NK-92 (cell line): ENCODE results near the gene MTFR1L.

Experiments
- DNase-seq: peaks from one replicate; lab custom pipeline; 2025; ENCODE audit not compliant: unreplicated experiment; lab: John Stamatoyannopoulos, UW

MTFR1L gene

DNA sequence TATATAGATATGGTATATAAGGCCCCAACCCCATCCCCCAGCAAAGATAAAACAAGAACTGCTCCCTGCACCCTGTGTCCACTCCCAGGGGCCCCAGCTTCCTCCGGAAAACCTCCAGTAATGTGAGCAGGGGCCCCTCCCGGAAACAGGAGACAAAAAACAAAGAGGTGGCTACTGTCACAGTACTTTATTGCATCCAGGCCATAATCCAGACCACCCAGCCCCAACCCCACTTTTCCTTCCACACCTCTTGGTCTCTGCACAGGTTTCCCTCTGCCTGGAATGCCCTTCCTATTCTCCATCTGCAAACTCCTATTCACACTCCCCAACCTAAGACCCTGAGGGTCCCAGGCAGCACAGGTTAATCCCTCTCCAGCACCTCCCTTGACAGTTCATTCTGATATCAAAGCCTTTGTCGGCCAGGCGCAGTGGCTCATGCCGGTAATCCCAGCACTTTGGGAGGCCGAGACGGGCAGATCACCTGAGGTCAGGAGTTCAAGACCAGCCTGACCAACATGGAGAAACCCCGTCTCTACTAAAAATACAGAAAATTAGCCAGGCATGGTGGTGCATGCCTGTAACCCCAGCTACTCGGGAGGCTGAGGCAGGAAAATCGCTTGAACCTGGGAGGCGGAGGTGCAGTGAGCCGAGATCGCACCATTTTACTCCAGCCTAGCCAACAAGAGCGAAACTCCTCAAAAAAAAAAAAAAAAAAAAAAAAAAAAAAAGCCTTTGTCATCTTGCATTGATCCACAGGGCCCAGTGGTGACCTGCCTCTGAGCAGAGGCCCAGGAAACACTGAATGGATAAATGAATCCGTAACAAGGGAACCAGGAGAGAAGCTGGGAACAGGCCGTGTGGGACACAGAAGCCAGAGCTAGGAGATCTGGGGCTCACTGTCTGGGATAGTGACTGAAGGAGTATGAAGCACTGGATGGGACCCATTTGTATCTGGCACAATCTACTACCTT is 41.8 kb downstream of the MTFR1L start:
- no peak for DNase-seq

DNA sequence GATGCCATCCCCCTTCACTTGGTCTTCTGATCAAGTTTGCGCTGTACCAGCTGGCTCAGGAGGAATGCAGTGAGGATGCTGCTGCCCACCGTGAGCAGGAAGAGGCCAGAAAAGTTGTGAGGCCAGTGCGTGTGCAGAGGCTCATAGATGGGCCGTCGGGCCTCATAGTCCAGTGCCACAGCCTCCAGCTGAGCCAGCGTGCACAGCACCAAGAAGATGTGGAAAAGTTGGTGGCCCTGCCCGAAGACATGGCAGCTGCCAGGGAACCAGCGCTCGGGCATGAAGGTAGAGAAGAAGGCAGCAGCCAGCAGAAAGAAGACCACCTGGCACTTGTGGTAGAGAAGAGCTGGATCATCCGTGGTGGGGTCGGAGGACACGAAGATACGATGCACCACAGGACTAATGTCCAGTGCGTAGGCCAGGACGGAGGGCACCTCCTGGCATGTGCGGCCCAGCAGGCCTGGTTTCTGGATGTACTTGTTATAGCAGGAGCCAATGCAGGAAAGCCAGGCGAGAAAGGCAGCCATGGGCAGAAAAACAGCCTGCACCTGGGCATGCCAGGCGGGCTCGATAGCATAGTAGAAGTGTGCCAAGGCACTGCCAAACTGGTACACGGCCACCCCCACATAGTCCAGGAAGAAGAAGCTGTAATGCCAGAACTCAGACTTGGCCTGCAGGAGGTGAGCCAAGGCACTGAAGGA is 43.2 kb downstream of the MTFR1L start:
- no peak for DNase-seq

DNA sequence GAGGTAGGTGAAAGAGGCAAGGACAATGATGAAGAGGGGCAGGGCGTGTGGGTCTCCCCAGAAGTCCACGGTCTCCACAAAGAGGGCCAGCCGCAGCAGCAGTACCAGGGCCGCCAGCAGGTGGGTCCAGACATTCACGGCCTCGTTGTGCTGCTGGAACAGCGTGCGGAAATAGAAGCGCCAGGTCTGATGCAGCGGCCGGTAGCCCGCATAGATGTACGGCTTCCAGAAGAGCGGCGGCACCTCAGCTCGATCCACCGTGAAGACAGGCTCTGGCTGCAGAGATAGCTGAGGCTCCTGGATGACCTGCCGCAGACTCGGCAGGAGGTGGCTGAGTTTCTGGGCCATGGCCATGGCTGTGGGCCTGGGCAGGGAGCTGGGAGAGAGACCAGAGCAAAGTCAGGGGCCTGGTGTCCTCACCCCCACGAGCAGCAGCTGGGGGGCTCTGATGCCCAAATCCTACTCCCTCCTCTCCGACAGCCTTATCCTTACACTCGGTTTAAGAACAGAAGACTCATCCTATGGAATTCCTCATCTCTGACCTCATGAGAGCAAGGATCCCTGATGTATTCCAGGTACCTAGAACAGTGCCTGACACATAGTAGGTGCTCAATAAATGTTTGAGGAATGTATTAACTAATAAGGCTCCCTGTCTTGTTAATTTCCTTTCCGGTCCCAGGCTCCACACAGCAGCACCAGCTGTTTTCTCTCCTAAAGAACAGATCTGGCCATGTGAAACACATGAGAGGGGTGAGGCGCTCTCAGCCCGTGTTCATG is 43.9 kb downstream of the MTFR1L start:
- no peak for DNase-seq

DNA sequence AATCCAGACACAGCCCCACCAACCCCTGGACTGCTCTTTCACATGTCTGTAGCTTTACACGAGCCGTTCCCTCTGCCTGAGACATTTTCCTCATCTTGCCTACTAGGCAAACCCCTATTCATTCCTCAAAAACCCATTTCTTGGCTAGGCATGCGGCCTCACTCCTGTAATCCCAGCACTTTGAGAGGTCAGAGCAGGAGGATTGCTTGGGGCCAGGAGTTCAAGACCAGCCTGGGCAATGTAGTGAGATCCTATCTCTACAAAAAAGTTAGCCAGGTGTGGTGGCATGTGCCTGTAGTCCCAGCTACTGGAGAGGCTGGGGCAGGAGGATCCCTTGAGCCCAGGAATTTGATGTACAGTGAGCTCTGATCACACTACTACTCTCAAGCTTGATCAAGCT is 44.7 kb downstream of the MTFR1L start:
- no peak for DNase-seq

DNA sequence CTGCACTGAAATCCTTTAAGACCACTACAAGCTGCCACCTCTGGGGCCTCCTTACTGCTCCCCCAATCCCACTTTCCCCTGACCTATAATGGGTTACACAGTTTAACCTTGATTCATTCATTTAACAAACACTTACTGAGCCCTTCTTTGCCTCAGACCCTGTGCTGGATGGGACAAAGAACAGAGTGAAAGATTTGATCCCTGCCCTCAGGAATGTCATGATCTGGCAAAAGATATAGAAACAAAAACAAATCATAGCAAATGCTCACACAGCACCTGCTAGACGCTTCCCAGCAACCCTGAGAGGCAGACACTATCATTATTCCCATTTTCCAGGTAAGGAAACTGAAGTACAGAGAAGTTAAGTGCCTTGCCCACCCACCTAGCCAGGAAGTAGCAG is 46.5 kb downstream of the MTFR1L start:
- no peak for DNase-seq

DNA sequence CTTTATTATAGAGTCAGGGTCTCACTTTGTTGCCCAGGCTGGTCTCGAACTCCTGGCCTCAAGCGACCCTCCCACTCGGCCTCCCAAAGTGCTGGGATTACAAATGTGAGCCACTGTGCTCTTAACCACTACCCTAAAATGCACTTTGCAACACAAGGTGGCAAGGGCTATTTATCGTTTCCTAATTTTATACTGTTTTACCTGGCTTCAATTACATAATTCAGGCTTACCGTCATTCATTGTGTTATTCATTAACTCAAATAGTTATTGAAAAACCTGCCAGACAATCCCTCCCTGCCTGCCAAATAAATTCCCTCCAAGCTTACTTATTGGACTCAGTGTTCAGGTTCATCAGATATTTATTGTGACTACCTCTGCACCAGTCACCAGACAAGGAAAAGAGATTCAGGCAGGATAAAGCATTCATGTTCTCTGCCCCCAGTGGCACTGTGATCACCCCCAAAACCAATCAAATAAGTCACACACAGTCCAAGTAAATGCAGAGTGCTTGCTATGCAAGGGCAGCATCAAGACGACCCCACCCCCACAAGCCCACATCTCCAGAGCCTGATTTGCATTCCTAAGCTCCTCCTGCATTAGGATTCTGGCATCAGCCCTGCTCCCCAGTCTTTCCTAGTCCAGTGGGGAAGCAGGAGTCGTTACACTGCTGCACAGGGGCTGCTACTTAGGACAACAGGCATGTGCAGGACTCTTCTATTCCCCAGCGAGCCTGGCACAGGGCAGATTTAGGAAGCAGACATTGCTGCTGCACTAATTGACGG is 47.6 kb downstream of the MTFR1L start:
- DNase-seq, result no peak

DNA sequence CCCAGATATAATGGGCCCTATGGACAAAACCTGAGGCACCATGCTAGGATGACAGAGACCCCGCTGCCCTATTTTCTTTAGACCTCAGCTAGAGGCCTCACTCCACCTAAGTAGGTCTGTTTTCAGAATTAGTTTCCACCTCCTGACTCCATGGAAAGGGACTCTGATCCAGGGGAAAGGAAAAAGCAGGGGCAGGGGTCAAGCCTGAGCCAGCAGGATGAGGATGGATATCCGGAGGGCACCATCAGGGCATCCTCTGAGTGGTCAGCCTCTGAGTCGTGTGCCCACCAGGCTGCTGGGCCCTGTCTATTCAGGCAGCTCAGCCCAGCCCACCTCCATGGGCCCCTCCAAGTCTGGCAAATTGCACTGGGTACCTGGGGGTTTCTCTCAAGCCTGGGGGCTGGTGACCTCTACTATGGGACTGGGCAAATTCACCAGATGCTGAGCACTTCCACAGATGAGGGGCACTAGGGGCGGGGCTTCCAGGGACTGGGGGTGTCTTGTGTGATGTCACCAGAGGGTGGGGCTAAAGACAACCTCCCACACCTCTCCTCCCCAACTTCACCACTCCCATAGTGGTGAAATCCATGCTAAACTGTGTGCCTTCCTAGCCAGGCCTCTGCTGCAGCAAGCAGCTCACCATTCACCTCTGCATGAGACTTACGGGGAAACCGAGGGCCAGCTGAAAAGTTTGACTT is 50.3 kb downstream of the MTFR1L start:
- DNase-seq, result no peak

DNA sequence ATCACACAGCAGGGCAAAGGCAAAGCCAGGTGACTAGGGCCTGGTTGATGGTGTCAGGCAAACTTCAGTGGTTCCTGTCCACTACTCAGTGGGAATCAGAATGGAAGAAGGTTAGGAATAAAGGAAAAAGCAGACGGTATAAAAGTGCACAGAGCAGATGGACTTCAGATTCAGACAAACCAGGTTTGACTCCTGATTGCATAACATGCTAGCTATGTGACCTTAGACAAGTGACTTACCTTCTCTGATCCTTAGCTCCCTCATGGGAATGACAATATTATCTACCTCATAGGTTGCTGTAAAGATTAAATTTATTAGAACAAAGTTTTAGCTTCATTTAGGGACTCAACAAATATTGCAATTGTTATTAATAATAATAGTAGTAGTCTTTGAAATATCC is 50.9 kb downstream of the MTFR1L start:
- DNase-seq, result no peak

DNA sequence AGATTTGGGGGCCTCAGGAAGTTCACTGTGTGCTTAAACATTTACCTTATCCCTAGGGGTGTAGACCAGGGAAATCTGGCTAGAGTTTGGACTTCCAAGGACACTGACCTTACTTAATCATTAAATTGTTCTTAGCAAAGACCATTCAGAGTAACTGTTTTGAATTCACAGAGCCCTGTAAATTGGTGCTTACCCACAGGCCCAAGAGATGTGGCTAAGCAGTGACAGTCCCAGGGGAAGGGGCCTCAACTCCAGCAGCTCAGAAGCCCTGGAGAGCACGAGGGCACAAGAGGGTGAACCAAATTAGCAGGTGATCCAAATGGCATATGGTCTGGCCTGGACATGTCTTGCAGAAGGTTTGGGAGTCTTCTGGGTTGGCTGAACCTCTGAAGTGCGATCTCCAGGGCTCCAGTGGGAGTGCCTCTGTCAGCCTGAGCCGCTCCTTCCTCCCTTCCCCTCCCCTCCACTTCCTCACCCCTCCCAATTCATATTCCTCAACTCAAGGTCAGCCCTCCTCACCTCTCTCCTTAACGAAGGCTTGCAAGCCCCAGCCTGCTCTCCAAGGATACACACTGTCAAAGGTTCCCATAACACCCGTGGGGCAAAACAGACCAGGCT is 51.4 kb downstream of the MTFR1L start:
- no peak for DNase-seq

DNA sequence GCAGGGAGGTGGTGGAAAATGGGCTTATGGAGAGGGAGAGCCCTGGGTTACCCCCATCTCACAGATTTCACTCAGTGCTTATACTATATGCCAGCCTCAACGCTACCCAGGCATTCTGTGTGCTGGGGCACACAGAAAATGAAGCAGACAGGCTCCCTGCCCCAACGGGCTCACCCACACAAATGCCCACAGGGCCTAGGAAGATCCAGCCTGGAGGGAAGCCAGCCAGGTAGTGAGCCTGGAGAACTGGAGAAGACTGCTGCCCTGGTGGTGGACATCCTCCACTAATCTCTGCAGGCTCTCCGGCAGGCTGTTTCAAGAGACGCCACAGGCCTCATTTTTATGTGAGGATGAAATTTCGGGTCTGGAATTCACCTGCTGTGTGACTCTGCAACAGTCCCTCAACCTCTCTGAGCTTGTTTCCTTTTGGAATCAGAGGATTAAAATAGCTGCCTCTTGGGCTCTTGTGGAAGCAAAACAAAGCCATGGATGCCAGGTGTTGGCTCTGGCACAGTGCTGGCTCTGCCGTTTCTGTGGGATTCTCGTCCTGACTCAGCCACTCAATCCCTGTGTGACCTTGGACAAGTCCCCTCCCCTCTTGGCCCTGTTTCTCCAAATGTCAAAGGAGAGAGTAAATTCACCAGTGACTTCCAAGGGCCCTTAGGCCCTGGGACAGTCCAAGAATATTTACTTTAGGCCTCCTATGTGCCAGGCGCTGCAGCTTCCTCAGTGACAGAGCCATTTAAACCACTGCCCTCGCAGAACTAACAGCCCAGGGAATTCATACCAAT is 52.1 kb downstream of the MTFR1L start:
- DNase-seq, result no peak

DNA sequence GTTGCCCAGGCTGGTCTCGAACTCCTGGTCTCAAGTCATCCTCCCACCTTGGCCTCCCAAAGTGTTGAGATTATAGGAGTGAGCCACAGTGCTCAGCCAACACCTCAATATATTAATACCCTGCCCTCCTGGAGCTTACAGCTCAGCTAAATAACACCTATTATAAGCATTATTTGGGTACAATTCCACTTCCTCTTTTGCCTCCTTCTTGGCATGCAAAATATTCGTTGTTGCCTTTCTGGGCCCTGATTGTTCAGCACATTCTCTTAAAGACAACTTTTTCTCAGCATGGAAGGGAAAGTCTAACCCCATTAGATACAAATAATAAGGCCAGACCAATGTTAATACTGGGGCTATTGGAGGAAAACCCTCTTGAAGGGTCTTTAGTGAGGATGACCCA is 53.0 kb downstream of the MTFR1L start:
- no peak for DNase-seq

DNA sequence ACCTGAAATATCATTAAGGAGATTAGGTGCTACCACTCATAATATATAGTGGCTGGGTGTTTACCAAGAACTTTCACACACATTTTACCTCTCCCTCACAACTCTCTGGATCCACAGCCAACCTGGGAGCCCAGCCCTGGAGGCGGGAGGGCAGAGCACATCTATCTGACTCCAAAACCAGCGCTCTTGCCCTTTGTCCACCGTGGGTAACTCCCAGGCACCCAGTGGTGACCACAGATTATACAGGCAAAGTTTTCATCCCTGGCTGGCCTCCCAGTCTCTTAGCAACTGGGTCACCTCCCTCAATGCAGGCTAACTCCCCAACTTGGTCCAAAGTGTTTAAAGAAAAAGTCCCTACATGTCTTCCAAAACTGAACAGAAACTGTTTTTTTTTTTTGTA is 53.4 kb downstream of the MTFR1L start:
- no peak for DNase-seq

DNA sequence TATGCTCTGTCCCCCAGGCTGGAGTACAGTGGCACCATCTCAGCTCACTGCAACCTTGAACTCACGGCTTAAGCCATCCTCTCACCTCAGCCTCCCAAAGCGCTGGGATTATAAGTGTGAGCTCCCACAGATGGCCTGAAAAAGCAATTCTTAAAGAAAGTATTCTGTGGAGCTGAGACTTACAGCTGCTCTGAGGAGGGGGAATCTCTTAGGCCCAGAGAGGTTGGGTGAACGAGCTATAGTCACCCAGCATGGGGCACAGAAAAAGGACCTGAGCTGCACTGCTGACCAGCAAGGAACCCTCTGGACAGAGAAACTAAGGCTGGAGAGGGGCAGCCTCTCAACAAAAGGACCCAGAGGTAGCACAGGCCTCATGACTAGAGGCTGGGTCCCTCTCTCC is 54.5 kb downstream of the MTFR1L start:
- DNase-seq, result no peak

DNA sequence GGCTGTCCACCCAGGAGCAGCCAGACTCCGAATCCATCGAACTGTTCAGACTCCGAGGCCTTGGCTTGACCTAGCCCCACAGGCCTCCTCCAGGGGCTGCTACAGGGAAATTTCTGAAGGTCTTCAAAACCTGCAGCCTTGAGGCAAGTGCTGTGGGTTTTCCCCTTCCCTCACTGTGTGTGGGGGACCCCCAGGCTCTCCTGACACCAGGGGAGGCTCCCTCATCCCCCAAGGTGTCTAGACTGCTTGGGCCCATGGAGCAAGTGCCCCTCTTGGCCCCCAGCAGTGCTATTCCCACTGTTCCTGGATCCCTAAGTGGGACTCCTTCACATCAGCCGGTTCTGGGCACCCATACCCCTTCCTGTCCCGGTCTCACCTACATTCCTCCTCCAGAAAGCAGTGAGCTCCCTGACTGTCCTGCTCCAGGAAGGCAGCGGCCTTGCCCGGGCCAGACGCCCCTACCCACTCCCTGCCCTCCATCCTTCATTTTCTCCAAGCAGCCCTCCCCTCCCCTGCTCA is 54.9 kb downstream of the MTFR1L start:
- no peak for DNase-seq

DNA sequence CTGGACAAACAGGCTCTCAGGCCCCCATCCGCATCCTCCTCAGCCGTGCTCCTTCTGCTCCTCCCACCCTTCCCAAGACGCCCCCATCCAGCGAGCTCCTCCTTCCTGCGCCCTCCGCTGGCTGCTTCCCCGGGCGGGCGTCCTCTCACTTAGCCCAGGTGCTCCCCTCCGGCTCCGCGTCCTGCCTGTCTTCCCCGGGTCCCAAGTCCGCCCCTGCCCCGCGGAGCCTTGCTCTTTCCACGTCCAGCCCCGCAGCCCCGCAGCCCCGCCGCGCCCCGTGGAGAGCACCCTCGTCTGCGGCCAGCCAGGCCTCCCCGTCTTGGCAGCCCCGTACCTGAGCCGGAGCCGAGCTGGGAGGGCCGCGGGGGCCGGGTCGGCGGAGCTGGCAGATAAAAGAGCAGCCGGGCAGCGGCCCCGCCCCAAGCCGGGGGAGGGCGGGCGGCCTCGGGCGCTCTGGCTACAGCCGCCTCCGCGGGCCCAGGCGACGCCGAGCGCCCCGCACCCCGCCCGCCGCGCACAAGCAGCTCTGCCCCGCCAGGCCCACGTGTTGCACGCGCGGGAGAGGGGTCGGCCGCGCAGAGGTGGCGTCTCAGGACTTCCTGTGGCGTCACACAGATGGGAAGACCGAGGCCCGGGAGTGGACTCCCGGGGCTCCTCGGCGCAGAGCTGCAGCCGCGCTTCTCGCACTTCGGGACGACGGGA is 55.6 kb downstream of the MTFR1L start, which contains the start of gene PAQR7:
Gene PAQR7 (minus strand): TSS at position 555 of the 702 bp plus-strand sequence. CDS start 11,869 bp downstream, outside the sequence.
- no peak for DNase-seq

DNA sequence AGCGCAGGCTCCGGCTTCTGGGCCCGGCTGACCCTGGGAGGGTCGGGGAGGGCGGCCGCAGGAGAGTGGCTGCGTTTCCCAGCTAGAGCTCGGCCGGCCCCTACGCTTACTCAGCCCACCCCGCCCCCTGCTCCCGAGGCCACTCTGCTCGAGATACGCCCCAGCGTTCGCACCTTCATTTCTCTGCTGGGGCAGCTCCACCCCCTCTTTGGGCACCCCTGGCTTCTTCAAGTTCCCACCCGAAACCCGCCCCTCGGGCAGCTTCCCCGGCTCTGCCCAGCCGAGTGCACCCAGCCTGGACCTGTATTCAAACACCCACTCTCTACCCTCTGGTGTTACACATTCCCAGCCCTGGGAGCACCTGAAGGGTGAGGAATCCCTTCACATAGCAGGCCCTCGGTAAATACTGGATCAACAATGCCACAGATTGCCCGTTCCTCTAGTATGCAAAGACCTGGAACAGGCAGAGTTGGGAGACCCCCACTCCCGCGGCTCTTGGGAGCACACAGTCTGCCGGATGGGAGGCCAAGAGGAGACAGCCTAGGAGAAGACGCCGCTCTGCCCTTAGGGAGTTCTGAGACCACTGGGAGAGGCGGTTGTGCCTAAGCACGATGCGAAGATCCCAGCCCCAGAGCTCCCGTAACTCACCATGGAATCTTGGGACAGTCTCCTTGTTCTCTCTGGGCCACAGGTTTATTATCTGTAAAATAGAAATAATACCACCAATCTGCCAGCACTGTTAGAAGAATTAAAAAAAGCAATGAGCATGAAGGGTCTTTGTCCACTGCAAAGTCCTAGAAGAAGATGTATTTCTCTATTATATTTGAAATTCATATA is 56.3 kb downstream of the MTFR1L start:
- DNase-seq, result no peak

DNA sequence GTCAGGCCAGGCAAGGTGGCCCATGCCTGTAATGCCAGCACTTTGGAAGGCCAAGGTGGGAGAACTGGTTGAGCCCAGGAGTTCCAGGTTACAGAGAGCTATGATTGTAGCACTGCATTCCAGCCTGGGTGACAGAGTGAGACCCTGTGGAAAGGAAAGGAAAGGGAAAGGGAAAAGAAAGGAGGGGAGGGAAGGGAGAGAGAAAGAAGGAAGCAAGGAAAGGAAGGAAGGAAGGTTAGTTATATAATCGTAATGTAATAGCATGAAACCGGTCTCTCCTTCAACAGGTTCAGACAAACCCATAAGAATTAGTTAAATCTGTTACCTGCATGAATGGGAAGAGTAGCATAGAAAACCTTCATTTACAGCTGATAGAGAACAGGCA is 56.9 kb downstream of the MTFR1L start:
- no peak for DNase-seq
